HCT116 (cell line): Measurements from ENCODE around the gene POU5F2.

Source experiments
- CEBPB ChIP-seq: IDR thresholded peaks from 2 replicates; pipeline ENCODE4 v1.6.1; 2012; ENCODE audit warnings: low read depth
- MAX ChIP-seq: IDR thresholded peaks from 2 replicates; pipeline ENCODE4 v1.6.1; 2012
- POLR2AphosphoS5 ChIP-seq: IDR thresholded peaks from 2 replicates; pipeline ENCODE4 v1.6.1; 2011; ENCODE audit warnings: mild to moderate bottlenecking, low read depth, low read length, moderate library complexity
- SIN3A ChIP-seq: IDR thresholded peaks from 2 replicates; pipeline ENCODE4 v1.6.1; 2012; ENCODE audit warnings: low read depth
- YY1 ChIP-seq: IDR thresholded peaks from 2 replicates; pipeline ENCODE4 v1.6.1; 2011; ENCODE audit warnings: low read length, low read depth, moderate library complexity, mild to moderate bottlenecking; ENCODE audit not compliant: insufficient replicate concordance; ENCODE audit errors: extremely low read depth
- TF ChIP-seq, protein P1 (sequence below), 3 experiments: fragments of 200-600 bp in 1 of 3; sonication (generic) in 1 of 3; IDR thresholded peaks in 2 of 3; conservative IDR thresholded peaks in 1 of 3; 2 replicates each; pipeline ENCODE4 v1.5.1; 2012 to 2017; ENCODE audit warnings: low read depth in 2 of 3, low read length in 2 of 3, antibody characterized with exemption in 1 of 3, borderline replicate concordance in 1 of 3, control low read depth in 1 of 3, mild to moderate bottlenecking in 1 of 3, mixed read lengths in 1 of 3, mixed run types in 1 of 3, moderate library complexity in 1 of 3; ENCODE audit not compliant: insufficient read depth in 1 of 3

DNA sequence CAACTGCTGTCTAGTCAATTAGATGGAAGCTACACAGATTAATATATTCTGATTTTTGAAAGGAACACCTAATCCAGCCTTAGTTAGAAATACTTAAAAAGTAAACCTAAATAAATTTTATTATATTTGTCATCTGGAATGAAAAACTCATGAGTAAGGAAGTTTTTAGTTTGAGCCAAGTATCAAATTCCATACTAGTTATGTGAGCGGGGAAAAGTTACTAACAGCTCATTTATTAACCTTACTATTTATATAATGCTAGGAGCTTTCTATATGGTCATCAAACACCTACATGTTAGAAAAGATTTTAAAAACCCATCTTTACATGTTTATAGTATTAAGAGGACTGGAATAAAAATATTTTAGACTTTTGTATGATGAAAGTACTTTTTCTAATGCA lies 41.6 kb upstream of the POU5F2 start:
- TF ChIP-seq POLR2AphosphoS5: no peak
- no peak for TF ChIP-seq SIN3A
- TF ChIP-seq MAX: no peak
- TF ChIP-seq YY1: no peak
- TF ChIP-seq, protein P1, sequence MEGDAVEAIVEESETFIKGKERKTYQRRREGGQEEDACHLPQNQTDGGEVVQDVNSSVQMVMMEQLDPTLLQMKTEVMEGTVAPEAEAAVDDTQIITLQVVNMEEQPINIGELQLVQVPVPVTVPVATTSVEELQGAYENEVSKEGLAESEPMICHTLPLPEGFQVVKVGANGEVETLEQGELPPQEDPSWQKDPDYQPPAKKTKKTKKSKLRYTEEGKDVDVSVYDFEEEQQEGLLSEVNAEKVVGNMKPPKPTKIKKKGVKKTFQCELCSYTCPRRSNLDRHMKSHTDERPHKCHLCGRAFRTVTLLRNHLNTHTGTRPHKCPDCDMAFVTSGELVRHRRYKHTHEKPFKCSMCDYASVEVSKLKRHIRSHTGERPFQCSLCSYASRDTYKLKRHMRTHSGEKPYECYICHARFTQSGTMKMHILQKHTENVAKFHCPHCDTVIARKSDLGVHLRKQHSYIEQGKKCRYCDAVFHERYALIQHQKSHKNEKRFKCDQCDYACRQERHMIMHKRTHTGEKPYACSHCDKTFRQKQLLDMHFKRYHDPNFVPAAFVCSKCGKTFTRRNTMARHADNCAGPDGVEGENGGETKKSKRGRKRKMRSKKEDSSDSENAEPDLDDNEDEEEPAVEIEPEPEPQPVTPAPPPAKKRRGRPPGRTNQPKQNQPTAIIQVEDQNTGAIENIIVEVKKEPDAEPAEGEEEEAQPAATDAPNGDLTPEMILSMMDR (IDR thresholded peaks at IDR 0.05 in 2 of 3, conservative IDR thresholded peaks at IDR 0.05 in 1 of 3; ENCODE audit: borderline replicate concordance in 1 of 3, insufficient read depth in 1 of 3, low read depth in 2 of 3, low read length in 2 of 3): no peak
- TF ChIP-seq CEBPB: no peak
